MG63 (cell line): ENCODE data around the gene MICOS13. TPM values are rescaled to one million over a fixed set of nuclear protein-coding genes. Genes with fewer than 3 reads are reported as not detected.

Experiments used
- DNase-seq: peaks from one replicate; pipeline ENCODE4 v3.0.0-alpha.2; 2020
- H3K27me3 ChIP-seq: fragments of 250-450 bp; sonication (Bioruptor Pico); 2 replicates; pipeline ENCODE4 v1.5.1; 2020; ENCODE audit warnings: mild to moderate bottlenecking, moderate library complexity
- H3K36me3 ChIP-seq: fragments of 250-450 bp; sonication (Bioruptor Pico); 2 replicates; pipeline ENCODE4 v1.5.1; 2020; ENCODE audit warnings: mild to moderate bottlenecking, moderate library complexity
- H3K4me3 ChIP-seq: fragments of 250-450 bp; sonication (Bioruptor Pico); 2 replicates; pipeline ENCODE4 v1.5.1; 2020; ENCODE audit warnings: mild to moderate bottlenecking, moderate library complexity
- H3K9me3 ChIP-seq: fragments of 250-450 bp; sonication (Bioruptor Pico); 2 replicates; pipeline ENCODE4 v1.5.1; 2020; ENCODE audit warnings: mild to moderate bottlenecking, moderate library complexity
- total RNA-seq: library from RNA; depleted of rRNA; stranded (reverse); fragments of >200 nt; shearing (Covaris generic); gene quantifications from 2 replicates; pipeline ENCODE4 v1.2.3, GENCODE V29; 2014; ENCODE audit warnings: low replicate concordance

Gene MICOS13
- total RNA-seq, 1 experiment from 2014 or later, result 75.4 TPM

- Histone ChIP-seq H3K27me3 (no peaks in the 10 kb centered on the region), H3K9me3 (no peaks in the 10 kb centered on the region), H3K36me3 (peaks cover 36% of the 10 kb centered on the region), H3K4me3 (no peak overlapping the region)
- DNase-seq, result no peak
These were observed 18.8 kb downstream of the MICOS13 start for GRCh38 chr19:5661483-5661882.

GRCh38 chr19:5655412-5655811, 24.9 kb downstream of the MICOS13 start:
- Histone ChIP-seq H3K9me3 (no peaks in the 10 kb centered on the region), H3K36me3 (peaks cover 31% of the 10 kb centered on the region), H3K4me3 (no peak overlapping the region), H3K27me3 (no peaks in the 10 kb centered on the region)
- DNase-seq, result no peak

- peaks cover 35% of the 10 kb centered on the region for H3K36me3 ChIP-seq
- no peaks in the 10 kb centered on the region for H3K9me3 ChIP-seq
- no peak overlapping the region for H3K4me3 ChIP-seq
- no peaks in the 10 kb centered on the region for H3K27me3 ChIP-seq
- no peak for DNase-seq
These were observed 25.4 kb downstream of the MICOS13 start for GRCh38 chr19:5654931-5655330.

- Histone ChIP-seq H3K9me3 (no peaks in the 10 kb centered on the region), H3K27me3 (no peaks in the 10 kb centered on the region), H3K4me3 (no peak overlapping the region), H3K36me3 (peaks cover 38% of the 10 kb centered on the region)
- no peak for DNase-seq
These were observed 28.1 kb downstream of the MICOS13 start for GRCh38 chr19:5652261-5652660.

- no peaks in the 10 kb centered on the region for H3K9me3 ChIP-seq
- H3K36me3 ChIP-seq, result peaks cover 42% of the 10 kb centered on the region
- H3K27me3 ChIP-seq, result no peaks in the 10 kb centered on the region
- no peak overlapping the region for H3K4me3 ChIP-seq
- DNase-seq, result no peak
These were observed 29.0 kb downstream of the MICOS13 start for GRCh38 chr19:5651361-5651760.

- Histone ChIP-seq H3K36me3 (peaks cover 46% of the 10 kb centered on the region), H3K27me3 (no peaks in the 10 kb centered on the region), H3K9me3 (no peaks in the 10 kb centered on the region), H3K4me3 (no peak overlapping the region)
- DNase-seq, result no peak
These were observed 31.9 kb downstream of the MICOS13 start for GRCh38 chr19:5648464-5648863.

- no peaks in the 10 kb centered on the region for H3K9me3 ChIP-seq
- no peak for DNase-seq
- H3K36me3 ChIP-seq, result peaks cover 47% of the 10 kb centered on the region
- no peaks in the 10 kb centered on the region for H3K27me3 ChIP-seq
- no peak overlapping the region for H3K4me3 ChIP-seq
These were observed 33.6 kb downstream of the MICOS13 start for GRCh38 chr19:5646703-5647102.

- DNase-seq, result no peak
- Histone ChIP-seq H3K4me3 (no peak overlapping the region), H3K27me3 (no peaks in the 10 kb centered on the region), H3K9me3 (no peaks in the 10 kb centered on the region), H3K36me3 (peaks cover 51% of the 10 kb centered on the region)
These were observed 34.9 kb downstream of the MICOS13 start for GRCh38 chr19:5645409-5645808.

GRCh38 chr19:5644037-5644436, 36.3 kb downstream of the MICOS13 start:
- H3K36me3 ChIP-seq, result peaks cover 43% of the 10 kb centered on the region
- no peaks in the 10 kb centered on the region for H3K9me3 ChIP-seq

GRCh38 chr19:5643060-5643459, 37.3 kb downstream of the MICOS13 start:
- Histone ChIP-seq H3K4me3 (no peak overlapping the region), H3K36me3 (peaks cover 38% of the 10 kb centered on the region)
- no peak for DNase-seq

More at GRCh38 chr19:5644037-5644436, 36.3 kb downstream of the MICOS13 start:
- Histone ChIP-seq H3K4me3 (no peak overlapping the region), H3K27me3 (no peaks in the 10 kb centered on the region)
- DNase-seq, result no peak

GRCh38 chr19:5642204-5642603, 38.1 kb downstream of the MICOS13 start:
- no peak overlapping the region for H3K4me3 ChIP-seq
- no peaks in the 10 kb centered on the region for H3K27me3 ChIP-seq
- H3K36me3 ChIP-seq, result peaks cover 34% of the 10 kb centered on the region
- DNase-seq, result no peak
- no peaks in the 10 kb centered on the region for H3K9me3 ChIP-seq

More at GRCh38 chr19:5643060-5643459, 37.3 kb downstream of the MICOS13 start:
- no peaks in the 10 kb centered on the region for H3K27me3 ChIP-seq
- no peaks in the 10 kb centered on the region for H3K9me3 ChIP-seq

- peaks cover 25% of the 10 kb centered on the region for H3K36me3 ChIP-seq
- DNase-seq, result no peak
- H3K4me3 ChIP-seq, result no peak overlapping the region
- H3K9me3 ChIP-seq, result no peaks in the 10 kb centered on the region
- H3K27me3 ChIP-seq, result no peaks in the 10 kb centered on the region
These were observed 39.1 kb downstream of the MICOS13 start for GRCh38 chr19:5641171-5641570.

GRCh38 chr19:5637971-5638370, 42.3 kb downstream of the MICOS13 start:
- H3K9me3 ChIP-seq, result no peaks in the 10 kb centered on the region
- DNase-seq, result no peak
- no peaks in the 10 kb centered on the region for H3K27me3 ChIP-seq
- no peak overlapping the region for H3K4me3 ChIP-seq
- H3K36me3 ChIP-seq, result peaks cover 15% of the 10 kb centered on the region

GRCh38 chr19:5635427-5635826, 44.9 kb downstream of the MICOS13 start:
- peaks cover 16% of the 10 kb centered on the region for H3K36me3 ChIP-seq
- no peaks in the 10 kb centered on the region for H3K27me3 ChIP-seq
- H3K4me3 ChIP-seq, result no peak overlapping the region
- DNase-seq, result no peak
- H3K9me3 ChIP-seq, result no peaks in the 10 kb centered on the region

- H3K4me3 ChIP-seq, result no peak overlapping the region
- peaks cover 29% of the 10 kb centered on the region for H3K36me3 ChIP-seq
- no peaks in the 10 kb centered on the region for H3K27me3 ChIP-seq
- no peak for DNase-seq
- H3K9me3 ChIP-seq, result no peaks in the 10 kb centered on the region
These were observed 47.7 kb downstream of the MICOS13 start for GRCh38 chr19:5632657-5633056.

GRCh38 chr19:5632241-5632612, 48.1 kb downstream of the MICOS13 start:
- peaks cover 33% of the 10 kb centered on the region for H3K36me3 ChIP-seq
- H3K4me3 ChIP-seq, result no peak overlapping the region
- no peaks in the 10 kb centered on the region for H3K27me3 ChIP-seq
- no peaks in the 10 kb centered on the region for H3K9me3 ChIP-seq
- no peak for DNase-seq

- H3K9me3 ChIP-seq, result no peaks in the 10 kb centered on the region
- DNase-seq, result no peak
- H3K36me3 ChIP-seq, result peaks cover 39% of the 10 kb centered on the region
- no peaks in the 10 kb centered on the region for H3K27me3 ChIP-seq
- no peak overlapping the region for H3K4me3 ChIP-seq
These were observed 48.6 kb downstream of the MICOS13 start for GRCh38 chr19:5631567-5632240.

- H3K4me3 ChIP-seq, result no peak overlapping the region
- H3K9me3 ChIP-seq, result no peaks in the 10 kb centered on the region
- no peak for DNase-seq
- H3K36me3 ChIP-seq, result peaks cover 54% of the 10 kb centered on the region
- H3K27me3 ChIP-seq, result no peaks in the 10 kb centered on the region
These were observed 51.3 kb downstream of the MICOS13 start for GRCh38 chr19:5628919-5629481.
